Measurements from ENCODE around the gene ANKFN1.

The ANKFN1 gene

GRCh38 chr17:56424543-56425044, 271.3 kb downstream of the ANKFN1 start:
- H3K4me3 ChIP-seq (ENCODE audit: low read length): no peak overlapping the region
- no peak overlapping the region for H3K27ac ChIP-seq (ENCODE audit: low read depth, low read length)
- H3K4me2 ChIP-seq (ENCODE audit: low read length): no peak overlapping the region
- TF ChIP-seq CTCF (IDR thresholded peaks at IDR 0.05; ENCODE audit: low read depth, low read length, poor library complexity, severe bottlenecking): no peak
- no peak for TF ChIP-seq EZH2phosphoT487 (IDR thresholded peaks at IDR 0.05; ENCODE audit: borderline replicate concordance, low read length)
- H3K9me3 ChIP-seq (ENCODE audit: control insufficient read depth, insufficient read depth, low read length): no peaks in the 10 kb centered on the region
- H3K4me1 ChIP-seq (ENCODE audit: control insufficient read depth, low read length): no peaks in the 10 kb centered on the region
- no peaks in the 10 kb centered on the region for H4K20me1 ChIP-seq (ENCODE audit: control insufficient read depth, insufficient read depth, low read depth, low read length)
- H3K9me2 ChIP-seq (replicated peaks; ENCODE audit: control insufficient read depth, low read length): no peaks in the 10 kb centered on the region
- no peaks in the 10 kb centered on the region for H3F3A ChIP-seq (ENCODE audit: control insufficient read depth, insufficient read depth)
- no peaks in the 10 kb centered on the region for H3K79me2 ChIP-seq (ENCODE audit: control insufficient read depth, low read length)
- H3K27me3 ChIP-seq (ENCODE audit: control insufficient read depth, low read length): no peaks in the 10 kb centered on the region
- no peaks in the 10 kb centered on the region for H3K36me3 ChIP-seq (ENCODE audit: control insufficient read depth, low read length)

DNA sequence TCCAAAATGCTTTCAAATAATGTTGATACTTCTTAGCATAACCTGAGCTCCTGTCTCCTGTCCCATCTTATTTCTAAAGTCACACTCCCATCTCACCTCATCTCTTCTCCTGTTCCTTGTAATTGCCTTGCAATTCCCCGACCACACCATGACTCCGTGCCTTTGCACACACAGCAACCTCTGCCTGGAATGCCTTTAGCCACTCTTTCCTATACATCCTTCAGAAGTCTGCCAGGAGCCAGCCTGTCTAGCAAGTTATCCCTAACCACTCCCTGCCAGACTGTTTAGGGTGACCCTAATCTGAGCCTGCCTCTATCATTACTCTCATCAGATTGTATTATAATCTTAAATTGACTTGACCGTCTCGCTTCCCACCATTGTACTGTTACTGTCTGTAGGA, 272.2 kb downstream of the ANKFN1 start:
- Histone ChIP-seq H3K9me3 (ENCODE audit: control insufficient read depth, insufficient read depth, low read length) (no peaks in the 10 kb centered on the region), H3K4me1 (ENCODE audit: control insufficient read depth, low read length) (no peaks in the 10 kb centered on the region), H3F3A (ENCODE audit: control insufficient read depth, insufficient read depth) (no peaks in the 10 kb centered on the region), H3K9me2 (replicated peaks; ENCODE audit: control insufficient read depth, low read length) (no peaks in the 10 kb centered on the region), H3K4me3 (ENCODE audit: low read length) (no peak overlapping the region), H3K4me2 (ENCODE audit: low read length) (no peak overlapping the region), H3K27ac (ENCODE audit: low read depth, low read length) (no peak overlapping the region), H3K36me3 (ENCODE audit: control insufficient read depth, low read length) (no peaks in the 10 kb centered on the region), H3K27me3 (ENCODE audit: control insufficient read depth, low read length) (no peaks in the 10 kb centered on the region; the same call in 1 of the 2 replicates), H4K20me1 (ENCODE audit: control insufficient read depth, insufficient read depth, low read depth, low read length) (no peaks in the 10 kb centered on the region), H3K79me2 (ENCODE audit: control insufficient read depth, low read length) (no peaks in the 10 kb centered on the region)
- TF ChIP-seq EZH2phosphoT487 (IDR thresholded peaks at IDR 0.05; ENCODE audit: borderline replicate concordance, low read length): no peak

DNA sequence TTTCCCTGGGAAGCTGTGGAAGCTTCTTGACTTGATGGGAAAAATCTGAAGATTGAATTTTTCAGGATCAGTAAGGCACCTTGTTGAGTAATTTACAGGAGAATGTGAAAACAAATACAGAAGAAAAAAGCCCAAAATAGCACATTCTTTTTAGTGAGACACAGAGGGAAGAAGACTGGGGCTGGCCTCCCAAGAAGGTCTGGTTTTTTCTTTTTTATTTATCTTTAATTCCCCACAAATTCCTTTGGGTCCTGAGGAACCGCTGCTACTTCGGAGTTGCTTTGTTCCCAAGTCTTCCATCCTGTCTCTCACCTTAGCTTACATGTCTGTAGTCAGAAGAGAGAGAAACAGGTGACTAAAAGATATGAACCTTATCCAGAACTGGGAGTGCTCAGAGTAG, 273.6 kb downstream of the ANKFN1 start:
- Histone ChIP-seq H3K27ac (ENCODE audit: low read depth, low read length) (no peak overlapping the region), H3K79me2 (ENCODE audit: control insufficient read depth, low read length) (no peaks in the 10 kb centered on the region), H3K27me3 (ENCODE audit: control insufficient read depth, low read length) (peaks cover 6% of the 10 kb centered on the region), H3K9me3 (ENCODE audit: control insufficient read depth, insufficient read depth, low read length) (no peaks in the 10 kb centered on the region), H3F3A (ENCODE audit: control insufficient read depth, insufficient read depth) (no peaks in the 10 kb centered on the region), H4K20me1 (ENCODE audit: control insufficient read depth, insufficient read depth, low read depth, low read length) (no peaks in the 10 kb centered on the region), H3K4me1 (ENCODE audit: control insufficient read depth, low read length) (no peaks in the 10 kb centered on the region), H3K36me3 (ENCODE audit: control insufficient read depth, low read length) (no peaks in the 10 kb centered on the region), H3K4me2 (ENCODE audit: low read length) (no peak overlapping the region), H3K9me2 (replicated peaks; ENCODE audit: control insufficient read depth, low read length) (no peaks in the 10 kb centered on the region), H3K4me3 (ENCODE audit: low read length) (no peak overlapping the region)
- TF ChIP-seq CTCF (IDR thresholded peaks at IDR 0.05; ENCODE audit: low read depth, low read length, poor library complexity, severe bottlenecking) (no peak), EZH2phosphoT487 (IDR thresholded peaks at IDR 0.05; ENCODE audit: borderline replicate concordance, low read length) (no peak)

- Histone ChIP-seq H3K79me2 (ENCODE audit: control insufficient read depth, low read length) (no peaks in the 10 kb centered on the region), H3F3A (ENCODE audit: control insufficient read depth, insufficient read depth) (no peaks in the 10 kb centered on the region), H3K27me3 (ENCODE audit: control insufficient read depth, low read length) (peaks cover 6% of the 10 kb centered on the region), H3K4me1 (ENCODE audit: control insufficient read depth, low read length) (no peaks in the 10 kb centered on the region), H3K27ac (ENCODE audit: low read depth, low read length) (no peak overlapping the region), H3K9me3 (ENCODE audit: control insufficient read depth, insufficient read depth, low read length) (no peaks in the 10 kb centered on the region), H3K36me3 (ENCODE audit: control insufficient read depth, low read length) (no peaks in the 10 kb centered on the region), H3K4me3 (ENCODE audit: low read length) (no peak overlapping the region), H3K4me2 (ENCODE audit: low read length) (no peak overlapping the region), H4K20me1 (ENCODE audit: control insufficient read depth, insufficient read depth, low read depth, low read length) (no peaks in the 10 kb centered on the region), H3K9me2 (replicated peaks; ENCODE audit: control insufficient read depth, low read length) (no peaks in the 10 kb centered on the region)
- TF ChIP-seq EZH2phosphoT487 (IDR thresholded peaks at IDR 0.05; ENCODE audit: borderline replicate concordance, low read length) (no peak), CTCF (IDR thresholded peaks at IDR 0.05; ENCODE audit: low read depth, low read length, poor library complexity, severe bottlenecking) (no peak)
Measured at GRCh38 chr17:56431736-56432135, 278.5 kb downstream of the ANKFN1 start.

Measured in DOHH2 (cell line).